GM23248 (cell line): Measurements from ENCODE around the gene GSDME.

Source experiments
- EZH2 ChIP-seq: fragments of 200-600 bp; sonication (generic); IDR thresholded peaks from 2 replicates; pipeline ENCODE4 v1.6.1; 2018; ENCODE audit warnings: antibody characterized with exemption, mild to moderate bottlenecking; ENCODE audit not compliant: insufficient read depth, poor library complexity, severe bottlenecking
- EZH2phosphoT487 ChIP-seq: fragments of 200-600 bp; sonication (generic); IDR thresholded peaks from 2 replicates; pipeline ENCODE4 v1.6.1; 2018; ENCODE audit warnings: antibody characterized with exemption, moderate library complexity, mild to moderate bottlenecking, low read depth; ENCODE audit not compliant: insufficient read depth

GRCh38 chr7:24779283-24779655 is 22.0 kb upstream of the GSDME start:
- TF ChIP-seq EZH2phosphoT487 (no peak), EZH2 (no peak)
